Endothelial cell of umbilical vein (primary cell): ENCODE results near the gene SLC6A9. TPM values are rescaled to one million over a fixed set of nuclear protein-coding genes. Genes with fewer than 3 reads are reported as not detected.
A peak's percentile ranks its signal among the peaks of the same experiment; 100 is the strongest.

Source experiments
- BruUV-seq: library from RNA; stranded (reverse); fragments of 400-500 nt; replicated peaks from 2 replicates; lab custom pipeline; 2021; lab: Mats Ljungman, UMichigan
- CTCF ChIA-PET: fragments of 300-600, 350-600 bp; sonication (Branson Sonifier 250); formaldehyde crosslinking; loops from one replicate; lab custom pipeline; 2021; ENCODE audit warnings: antibody characterized with exemption, inconsistent platforms; lab: Charles Lee
- POLR2A ChIA-PET: fragments of 300-600, 350-600 bp; sonication (Branson Sonifier 250); formaldehyde crosslinking; loops from one replicate; lab custom pipeline; 2021; ENCODE audit warnings: antibody characterized with exemption, inconsistent platforms; lab: Charles Lee
- DNase-seq: peaks from one replicate; pipeline ENCODE4 v3.0.0-alpha.2; 2011; ENCODE audit warnings: low read depth, low spot score
- FAIRE-seq: peaks from 2 replicates; lab custom pipeline; 2011; peaks lifted over from hg19 to GRCh38; lab: Jason Lieb, UNC
- H2AFZ ChIP-seq: 2 replicates; pipeline ENCODE4 v1.6.0; 2012; ENCODE audit warnings: low read depth, low read length, control low read depth, inconsistent platforms
- H3K27ac ChIP-seq: 2 replicates; pipeline ENCODE4 v1.5.1; 2011; ENCODE audit warnings: low read depth, mild to moderate bottlenecking, control low read depth, low read length, moderate library complexity; ENCODE audit not compliant: insufficient read depth
- H3K27me3 ChIP-seq, 2 experiments: 2 replicates each; pipeline versions ENCODE4 v1.6.0 to v1.6.1; 2011; ENCODE audit warnings: low read length in 2 of 2, mixed read lengths in 1 of 2; ENCODE audit not compliant: control insufficient read depth in 2 of 2, insufficient read depth in 2 of 2
- H3K36me3 ChIP-seq, 2 experiments: 2 replicates in 1 of 2; 3 replicates in 1 of 2; pipeline ENCODE4 v1.5.1; 2011; ENCODE audit warnings: low read length in 2 of 2, mild to moderate bottlenecking in 1 of 2, moderate library complexity in 1 of 2; ENCODE audit not compliant: control insufficient read depth in 2 of 2, insufficient read depth in 2 of 2; ENCODE audit errors: extremely low read depth in 1 of 2
- H3K4me1 ChIP-seq: 3 replicates; pipeline ENCODE4 v1.5.1; 2011; ENCODE audit warnings: mild to moderate bottlenecking, low read length; ENCODE audit not compliant: control insufficient read depth, insufficient read depth; ENCODE audit errors: extremely low read depth
- H3K4me2 ChIP-seq: 2 replicates; pipeline ENCODE4 v1.6.1; 2011; ENCODE audit warnings: low read length, control low read depth, mixed read lengths; ENCODE audit not compliant: insufficient read depth
- H3K4me3 ChIP-seq, 3 experiments: fragments of 200-600 bp in 1 of 3; sonication (generic), shearing (Covaris generic) in 1 of 3; replicated peaks in 1 of 3; 2 replicates each; pipeline ENCODE4 v1.5.1; 2011 to 2016; ENCODE audit warnings: control low read depth in 3 of 3, low read length in 3 of 3, mild to moderate bottlenecking in 2 of 3, inconsistent platforms in 1 of 3, low read depth in 1 of 3, moderate library complexity in 1 of 3; ENCODE audit not compliant: insufficient read depth in 1 of 3
- H3K79me2 ChIP-seq: 2 replicates; pipeline ENCODE4 v1.6.0; 2012; ENCODE audit warnings: low read length, inconsistent platforms; ENCODE audit not compliant: control insufficient read depth, insufficient read depth
- H3K9ac ChIP-seq: replicated peaks from 2 replicates; pipeline ENCODE3; 2011; ENCODE audit warnings: low read length, control low read depth; ENCODE audit not compliant: insufficient read depth; ENCODE audit errors: extremely low read depth
- H3K9me1 ChIP-seq: replicated peaks from 3 replicates; pipeline ENCODE4 v1.6.0; 2011; ENCODE audit warnings: mild to moderate bottlenecking, low read length; ENCODE audit not compliant: control insufficient read depth, insufficient read depth; ENCODE audit errors: extremely low read depth
- H3K9me3 ChIP-seq: replicated peaks from 2 replicates; pipeline ENCODE4 v1.5.1; 2012; ENCODE audit warnings: low read length, inconsistent platforms; ENCODE audit not compliant: control insufficient read depth, insufficient read depth
- H4K20me1 ChIP-seq: replicated peaks from 2 replicates; pipeline ENCODE3; 2011; ENCODE audit warnings: mild to moderate bottlenecking, low read length; ENCODE audit not compliant: control insufficient read depth, insufficient read depth; ENCODE audit errors: extremely low read depth
- CTCF ChIP-seq, 2 donors: IDR thresholded peaks; 1 replicate in 1 of 2; 2 replicates in 1 of 2; pipeline ENCODE4 v1.5.1; 2011; ENCODE audit warnings: low read length in 2 of 2, mild to moderate bottlenecking in 2 of 2, moderate library complexity in 2 of 2, control low read depth in 1 of 2, inconsistent platforms in 1 of 2, low read depth in 1 of 2; ENCODE audit not compliant: insufficient read depth in 1 of 2; ENCODE audit errors: extremely low read depth in 1 of 2
- EZH2 ChIP-seq: IDR thresholded peaks from 2 replicates; pipeline ENCODE4 v1.6.1; 2012; ENCODE audit warnings: borderline replicate concordance, low read depth, mild to moderate bottlenecking, moderate library complexity, low read length, inconsistent platforms; ENCODE audit not compliant: severe bottlenecking
- FOS ChIP-seq: IDR thresholded peaks from 2 replicates; pipeline ENCODE4 v1.6.1; 2011; ENCODE audit warnings: mild to moderate bottlenecking, low read length, moderate library complexity, borderline replicate concordance; ENCODE audit not compliant: insufficient read depth
- GATA2 ChIP-seq: IDR thresholded peaks from 2 replicates; pipeline ENCODE4 v1.7.0; 2011; ENCODE audit warnings: low read depth, mild to moderate bottlenecking, moderate library complexity, mixed read lengths, low read length; ENCODE audit not compliant: insufficient read length, insufficient read depth
- JUN ChIP-seq: IDR thresholded peaks from 2 replicates; pipeline ENCODE4 v1.6.1; 2011; ENCODE audit warnings: borderline replicate concordance, low read depth; ENCODE audit not compliant: insufficient read length, insufficient read depth
- MAX ChIP-seq: IDR thresholded peaks from 2 replicates; pipeline ENCODE4 v1.6.1; 2011; ENCODE audit not compliant: insufficient read depth, insufficient read length
- MYC ChIP-seq: IDR thresholded peaks from one replicate; pipeline ENCODE4 v1.6.1; 2011; ENCODE audit warnings: mild to moderate bottlenecking, low read depth, low read length
- POLR2A ChIP-seq: IDR thresholded peaks from 2 replicates; pipeline ENCODE4 v1.6.1; 2012; ENCODE audit warnings: low read depth, mild to moderate bottlenecking, control low read depth, low read length
- POLR2AphosphoS5 ChIP-seq: IDR thresholded peaks from 2 replicates; pipeline ENCODE4 v1.6.1; 2012; ENCODE audit warnings: low read depth, mild to moderate bottlenecking, control low read depth, low read length, moderate library complexity; ENCODE audit not compliant: insufficient read depth
- dilution Hi-C: fragments of 300-500 bp; cut with MboI; formaldehyde crosslinking; loops from one replicate; pipeline ENCODE4 v1.15.0; 2019; ENCODE audit warnings: low sequenced_read_pairs; ENCODE audit not compliant: extremely low pct_ligation_motif_present
- intact Hi-C: fragments of 100-400 bp; cut with micrococcal nuclease; formaldehyde crosslinking; loops from one replicate; pipeline ENCODE4 v1.10.0; 2022
- polyA plus RNA-seq, 4 experiments: library from polyadenylated mRNA; depleted of rRNA in 3 of 4; stranded (reverse) in 3 of 4; unstranded in 1 of 4; fragments of >200 nt; gene quantifications; 2 replicates each; pipeline versions ENCODE4 v1.2.1 to v1.2.3, GENCODE V29; 2011 to 2012; ENCODE audit warnings: missing spikeins in 1 of 4
- total RNA-seq: library from RNA; stranded (reverse); gene quantifications from 2 replicates; pipeline ENCODE4 v1.2.3, GENCODE V29; 2021

Gene SLC6A9
- total and polyA plus RNA-seq, 2 donors (not counting 3 experiments of a cell fraction or from before 2014, with no cell fraction given): 0.80 to 1.5 TPM

- H4K20me1 ChIP-seq: no peaks in the 10 kb centered on the region
- no peak overlapping the region for H2AFZ ChIP-seq
- H3K9me3 ChIP-seq: no peaks in the 10 kb centered on the region
- CTCF ChIA-PET: no interaction called here
- H3K27ac ChIP-seq: peak overlapping the region; percentile 13
- H3K4me3 ChIP-seq: peak overlapping the region; percentile 46 to 66 (median 50)
- DNase-seq (no peak), FAIRE-seq (peak; percentile 28)
- intact Hi-C loops (loop anchor here (1.0 kb wide), 1 partner anchor 11 kb away; the partner anchor contains the start of gene CCDC24), dilution Hi-C loops (no loop called here)
- H3K9ac ChIP-seq: peak overlapping the region; percentile 74
- BruUV-seq: no TSS peak
- H3K79me2 ChIP-seq: peaks cover 40% of the 10 kb centered on the region
- no peaks in the 10 kb centered on the region for H3K9me1 ChIP-seq
- TF ChIP-seq JUN: no peak
- no peak for TF ChIP-seq POLR2AphosphoS5
- TF ChIP-seq MYC: no peak
- TF ChIP-seq GATA2: no peak
- TF ChIP-seq FOS: no peak
- TF ChIP-seq CTCF (IDR thresholded peaks at IDR 0.05; ENCODE audit: extremely low read depth in 1 of 2, insufficient read depth in 1 of 2, low read depth in 1 of 2, low read length in 2 of 2): no peak
- no peak for TF ChIP-seq POLR2A
- TF ChIP-seq MAX: no peak
- TF ChIP-seq EZH2: no peak
- peak overlapping the region; percentile 53 for H3K4me2 ChIP-seq
- POLR2A ChIA-PET: no interaction called here
- H3K27me3 ChIP-seq: no peaks in the 10 kb centered on the region
- peaks cover 27% of the 10 kb centered on the region for H3K4me1 ChIP-seq
- peaks cover 0 to 17% of the 10 kb centered on the region in 2 experiments for H3K36me3 ChIP-seq
Measured at GRCh38 chr1:43980255-43981134, 50.8 kb downstream of the SLC6A9 start.
